OCI-LY3 (cell line): ENCODE data around the gene OR11G2.
A peak's percentile ranks its signal among the peaks of the same experiment; 100 is the strongest.

Experiments used
- H2AFZ ChIP-seq: fragments of 200-600, 300-600 bp; shearing (Covaris generic); 2 replicates; pipeline ENCODE4 v1.6.0; 2014; ENCODE audit warnings: antibody characterized with exemption, low read depth, low read length
- H3K27ac ChIP-seq: fragments of 200-600, 300-600 bp; sonication (generic); 2 replicates; pipeline ENCODE4 v1.5.1; 2014; ENCODE audit warnings: mild to moderate bottlenecking, low read length, moderate library complexity, mixed read lengths
- H3K27me3 ChIP-seq: fragments of 200-600, 300-600 bp; sonication (generic); 2 replicates; pipeline ENCODE4 v1.6.1; 2014; ENCODE audit warnings: low read depth, low read length, mixed read lengths
- H3K36me3 ChIP-seq: fragments of 200-600, 300-600 bp; sonication (generic); replicated peaks from 2 replicates; pipeline ENCODE3; 2014; ENCODE audit warnings: low read depth, low read length, mixed read lengths
- H3K4me1 ChIP-seq: fragments of 300-600, 200-600 bp; sonication (generic); 2 replicates; pipeline ENCODE4 v1.6.1; 2014; ENCODE audit warnings: low read length, mixed read lengths
- H3K4me2 ChIP-seq: fragments of 200-600, 300-600 bp; sonication (generic); 2 replicates; pipeline ENCODE4 v1.6.1; 2014; ENCODE audit warnings: low read length, mixed read lengths
- H3K4me3 ChIP-seq: fragments of 300-600, 200-600 bp; sonication (generic); 2 replicates; pipeline ENCODE4 v1.5.1; 2014; ENCODE audit warnings: antibody characterized with exemption, mild to moderate bottlenecking, low read length, moderate library complexity
- H3K79me2 ChIP-seq: fragments of 300-600, 200-600 bp; shearing (Covaris generic); 2 replicates; pipeline ENCODE4 v1.6.1; 2014; ENCODE audit warnings: mild to moderate bottlenecking, low read length, mixed read lengths
- H3K9ac ChIP-seq: fragments of 300-600, 200-600 bp; shearing (Covaris generic); 2 replicates; pipeline ENCODE4 v1.6.0; 2014; ENCODE audit warnings: mild to moderate bottlenecking, low read length, moderate library complexity
- H3K9me3 ChIP-seq: fragments of 200-600, 300-600 bp; shearing (Covaris generic); 2 replicates; pipeline ENCODE4 v1.6.1; 2014; ENCODE audit warnings: low read length, mixed read lengths; ENCODE audit not compliant: insufficient read depth
- H4K20me1 ChIP-seq: fragments of 200-600, 300-600 bp; sonication (generic); 2 replicates; pipeline ENCODE4 v1.6.1; 2016; ENCODE audit warnings: low read length, mixed read lengths; ENCODE audit not compliant: insufficient read depth
- EZH2phosphoT487 ChIP-seq: fragments of 200-600 bp; shearing (Covaris generic); IDR thresholded peaks from 2 replicates; pipeline ENCODE4 v1.6.1; 2018; ENCODE audit warnings: antibody characterized with exemption, mixed run types, low read depth
- TF ChIP-seq, protein P1 (sequence below): fragments of 200-600, 300-600 bp; sonication (generic); IDR thresholded peaks from 2 replicates; pipeline ENCODE4 v1.5.1; 2014; ENCODE audit warnings: antibody characterized with exemption, low read length, low read depth

OR11G2 gene

DNA sequence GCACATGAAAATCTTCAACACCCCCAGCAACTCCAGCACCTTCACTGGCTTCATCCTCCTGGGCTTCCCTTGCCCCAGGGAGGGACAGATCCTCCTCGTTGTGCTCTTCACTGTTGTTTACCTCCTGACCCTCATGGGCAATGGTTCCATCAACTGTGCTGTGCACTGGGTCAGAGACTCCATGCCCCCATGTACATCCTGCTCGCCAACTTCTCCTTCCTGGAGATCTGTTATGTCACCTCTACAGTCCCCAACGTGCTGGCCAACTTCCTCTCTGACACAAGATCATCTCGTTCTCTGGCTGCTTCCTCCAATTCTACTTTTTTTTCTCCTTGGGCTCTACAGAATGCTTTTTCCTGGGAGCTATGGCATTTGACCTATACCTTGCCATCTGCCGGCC lies 11.5 kb upstream of the OR11G2 start:
- TF ChIP-seq EZH2phosphoT487: no peak
- TF ChIP-seq, protein P1, sequence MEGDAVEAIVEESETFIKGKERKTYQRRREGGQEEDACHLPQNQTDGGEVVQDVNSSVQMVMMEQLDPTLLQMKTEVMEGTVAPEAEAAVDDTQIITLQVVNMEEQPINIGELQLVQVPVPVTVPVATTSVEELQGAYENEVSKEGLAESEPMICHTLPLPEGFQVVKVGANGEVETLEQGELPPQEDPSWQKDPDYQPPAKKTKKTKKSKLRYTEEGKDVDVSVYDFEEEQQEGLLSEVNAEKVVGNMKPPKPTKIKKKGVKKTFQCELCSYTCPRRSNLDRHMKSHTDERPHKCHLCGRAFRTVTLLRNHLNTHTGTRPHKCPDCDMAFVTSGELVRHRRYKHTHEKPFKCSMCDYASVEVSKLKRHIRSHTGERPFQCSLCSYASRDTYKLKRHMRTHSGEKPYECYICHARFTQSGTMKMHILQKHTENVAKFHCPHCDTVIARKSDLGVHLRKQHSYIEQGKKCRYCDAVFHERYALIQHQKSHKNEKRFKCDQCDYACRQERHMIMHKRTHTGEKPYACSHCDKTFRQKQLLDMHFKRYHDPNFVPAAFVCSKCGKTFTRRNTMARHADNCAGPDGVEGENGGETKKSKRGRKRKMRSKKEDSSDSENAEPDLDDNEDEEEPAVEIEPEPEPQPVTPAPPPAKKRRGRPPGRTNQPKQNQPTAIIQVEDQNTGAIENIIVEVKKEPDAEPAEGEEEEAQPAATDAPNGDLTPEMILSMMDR: no peak
- Histone ChIP-seq H3K36me3 (no peaks in the 10 kb centered on the region), H3K27me3 (no peaks in the 10 kb centered on the region), H4K20me1 (no peaks in the 10 kb centered on the region), H3K4me1 (peaks cover 20% of the 10 kb centered on the region), H3K9ac (no peak overlapping the region), H3K9me3 (no peaks in the 10 kb centered on the region), H2AFZ (no peak overlapping the region), H3K27ac (no peak overlapping the region), H3K4me2 (peak overlapping the region; percentile 40), H3K79me2 (no peaks in the 10 kb centered on the region), H3K4me3 (no peak overlapping the region)

DNA sequence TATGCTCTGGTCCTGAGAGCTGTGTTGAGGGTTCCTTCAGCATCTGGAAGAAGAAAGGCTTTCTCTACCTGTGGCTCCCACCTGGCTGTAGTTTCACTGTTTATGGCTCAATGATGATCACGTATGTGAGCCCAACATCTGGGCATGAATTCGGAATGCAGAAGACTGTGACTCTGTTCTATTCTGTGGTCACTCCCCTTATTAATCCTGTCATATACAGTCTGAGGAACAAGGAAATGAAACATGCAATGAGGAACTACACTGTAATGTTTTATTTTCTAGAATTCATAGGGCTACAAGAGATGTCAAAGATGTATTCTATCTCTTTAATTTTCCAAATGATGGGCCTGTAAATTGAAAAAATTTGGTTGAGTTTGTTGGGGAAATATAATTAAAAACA lies 10.8 kb upstream of the OR11G2 start:
- H3K9me3 ChIP-seq: no peaks in the 10 kb centered on the region

GRCh38 chr14:20180486-20180885 lies 10.2 kb upstream of the OR11G2 start:
- TF ChIP-seq, protein P1: no peak
- no peak for TF ChIP-seq EZH2phosphoT487
- Histone ChIP-seq H3K27ac (no peak overlapping the region), H3K36me3 (no peaks in the 10 kb centered on the region), H4K20me1 (no peaks in the 10 kb centered on the region), H2AFZ (no peak overlapping the region), H3K9me3 (no peaks in the 10 kb centered on the region), H3K9ac (no peak overlapping the region), H3K4me3 (no peak overlapping the region), H3K79me2 (no peaks in the 10 kb centered on the region), H3K4me1 (peaks cover 20% of the 10 kb centered on the region), H3K27me3 (no peaks in the 10 kb centered on the region), H3K4me2 (peak overlapping the region; percentile 40; the same call in 1 of the 2 replicates)

More for the DNA sequence above, 10.8 kb upstream of the OR11G2 start:
- peak overlapping the region; percentile 40 for H3K4me2 ChIP-seq
- H4K20me1 ChIP-seq: no peaks in the 10 kb centered on the region
- no peaks in the 10 kb centered on the region for H3K36me3 ChIP-seq
- no peak overlapping the region for H2AFZ ChIP-seq
- no peaks in the 10 kb centered on the region for H3K27me3 ChIP-seq
- H3K4me3 ChIP-seq: peak overlapping the region; percentile 6; the same call in 1 of the 2 replicates
- H3K79me2 ChIP-seq: no peaks in the 10 kb centered on the region
- peaks cover 20% of the 10 kb centered on the region for H3K4me1 ChIP-seq
- TF ChIP-seq, protein P1: no peak
- no peak for TF ChIP-seq EZH2phosphoT487
- H3K27ac ChIP-seq: no peak overlapping the region
- no peak overlapping the region for H3K9ac ChIP-seq

- Histone ChIP-seq H2AFZ (no peak overlapping the region), H3K9me3 (no peaks in the 10 kb centered on the region), H3K79me2 (no peaks in the 10 kb centered on the region), H4K20me1 (no peaks in the 10 kb centered on the region), H3K36me3 (no peaks in the 10 kb centered on the region), H3K4me2 (no peak overlapping the region), H3K4me1 (peaks cover 28% of the 10 kb centered on the region), H3K4me3 (no peak overlapping the region), H3K9ac (no peak overlapping the region), H3K27ac (no peak overlapping the region), H3K27me3 (no peaks in the 10 kb centered on the region)
- TF ChIP-seq EZH2phosphoT487: no peak
These were observed 6.5 kb upstream of the OR11G2 start for GRCh38 chr14:20184181-20184580.

- Histone ChIP-seq H3K4me2 (no peak overlapping the region), H2AFZ (no peak overlapping the region), H3K27ac (no peak overlapping the region), H3K27me3 (peaks cover 18% of the 10 kb centered on the region), H3K36me3 (no peaks in the 10 kb centered on the region), H3K79me2 (no peaks in the 10 kb centered on the region), H3K9me3 (no peaks in the 10 kb centered on the region), H3K4me1 (peaks cover 5% of the 10 kb centered on the region), H3K4me3 (no peak overlapping the region), H4K20me1 (no peaks in the 10 kb centered on the region), H3K9ac (no peak overlapping the region)
- TF ChIP-seq, protein P1: no peak
- TF ChIP-seq EZH2phosphoT487: no peak
These were observed 700 bp downstream of the OR11G2 start for GRCh38 chr14:20191396-20191795.
